ENCODE measurements around the gene ENTPD2.

- TF ChIP-seq CTCF (IDR thresholded peaks at IDR 0.05) (no peak), MYBL2 (CRISPR knock-in tag; IDR thresholded peaks at IDR 0.05) (no peak), ZBTB21 (CRISPR knock-in tag; IDR thresholded peaks at IDR 0.05; ENCODE audit: borderline replicate concordance) (no peak), CREB1 (CRISPR knock-in tag; IDR thresholded peaks at IDR 0.05) (no peak), CDX4 (CRISPR knock-in tag; IDR thresholded peaks at IDR 0.05; ENCODE audit: borderline replicate concordance) (no peak), RORB (CRISPR knock-in tag; IDR thresholded peaks at IDR 0.05) (no peak), FOXK1 (CRISPR knock-in tag; IDR thresholded peaks at IDR 0.05) (no peak), ZNF416 (CRISPR knock-in tag; IDR thresholded peaks at IDR 0.05) (no peak), ZNF532 (CRISPR knock-in tag; IDR thresholded peaks at IDR 0.05; ENCODE audit: borderline replicate concordance) (no peak), ZNF121 (CRISPR knock-in tag; IDR thresholded peaks at IDR 0.05) (no peak)
Measured at GRCh38 chr9:137084526-137084925, 30.7 kb upstream of the ENTPD2 start.
